Measurements from ENCODE around the gene FLRT1. TPM values are rescaled to one million over a fixed set of nuclear protein-coding genes. Genes with fewer than 3 reads are reported as not detected.

The FLRT1 gene
- total RNA-seq, 1 donor from 2014 or later = 0.57 TPM

DNA sequence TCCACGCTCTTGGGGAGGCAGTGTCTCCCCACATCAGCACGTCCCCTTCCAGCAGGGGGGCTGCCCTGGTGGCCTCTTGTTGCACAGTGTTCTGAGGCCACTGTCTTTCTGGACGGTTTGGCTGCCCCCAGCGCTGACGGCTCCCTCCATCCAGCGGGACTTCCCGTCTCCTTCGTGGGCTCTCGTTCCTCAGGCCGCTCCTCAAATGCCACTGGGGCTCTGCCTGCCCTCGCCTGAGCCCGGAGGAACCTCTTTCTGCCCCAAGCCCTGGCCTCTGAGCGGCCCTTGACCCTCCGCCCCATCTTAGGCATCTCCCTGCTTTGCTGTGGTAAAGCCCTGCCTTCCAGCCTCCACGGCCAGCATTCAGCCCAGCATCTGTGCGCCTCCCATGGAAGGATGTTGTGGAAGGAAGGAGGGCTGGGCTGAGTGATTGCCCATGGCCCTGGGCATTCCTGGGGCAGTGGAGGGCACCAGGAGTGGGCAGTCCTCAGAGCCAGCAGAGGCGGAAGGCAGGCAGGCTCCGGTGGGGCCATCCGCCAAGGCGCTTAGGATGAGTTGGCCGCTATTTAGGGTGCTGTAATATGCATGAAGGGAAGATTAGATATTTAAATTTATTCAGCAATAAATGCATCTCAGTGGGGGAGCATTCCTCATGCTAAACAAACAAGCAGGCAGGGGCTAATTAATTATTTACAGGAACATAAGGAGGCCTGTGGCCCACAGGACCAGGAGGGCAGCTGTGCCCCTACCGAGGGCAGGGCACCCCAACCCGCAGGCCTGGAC lies 31.7 kb upstream of the FLRT1 start:
- intact Hi-C loops (cut with DNase I) = no loop called here
- DNase-seq (ENCODE audit: missing footprints) (no peak), ATAC-seq (no peak)

DNA sequence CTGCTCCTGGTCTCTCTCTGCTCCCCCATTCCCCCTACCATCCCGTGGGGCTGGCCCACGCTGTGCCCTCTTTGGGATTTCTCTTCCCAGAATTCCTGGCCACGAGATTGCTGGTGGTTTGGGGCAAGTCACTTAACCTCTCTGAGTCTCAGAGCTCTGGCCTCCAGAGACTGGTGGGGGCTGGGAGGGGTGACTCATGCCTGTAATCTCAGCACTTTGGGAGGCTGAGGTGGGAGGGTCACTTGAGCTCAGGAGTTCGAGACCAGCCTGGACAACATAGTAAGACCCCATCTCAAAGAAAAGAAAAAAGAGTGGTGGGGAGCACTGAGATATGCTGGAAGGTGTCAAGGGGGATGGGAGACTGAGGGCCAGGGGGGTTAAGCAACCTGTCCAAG lies 31.1 kb upstream of the FLRT1 start:
- ATAC-seq (no peak), DNase-seq (ENCODE audit: missing footprints) (no peak)
- intact Hi-C loops (cut with DNase I) = no loop called here

DNA sequence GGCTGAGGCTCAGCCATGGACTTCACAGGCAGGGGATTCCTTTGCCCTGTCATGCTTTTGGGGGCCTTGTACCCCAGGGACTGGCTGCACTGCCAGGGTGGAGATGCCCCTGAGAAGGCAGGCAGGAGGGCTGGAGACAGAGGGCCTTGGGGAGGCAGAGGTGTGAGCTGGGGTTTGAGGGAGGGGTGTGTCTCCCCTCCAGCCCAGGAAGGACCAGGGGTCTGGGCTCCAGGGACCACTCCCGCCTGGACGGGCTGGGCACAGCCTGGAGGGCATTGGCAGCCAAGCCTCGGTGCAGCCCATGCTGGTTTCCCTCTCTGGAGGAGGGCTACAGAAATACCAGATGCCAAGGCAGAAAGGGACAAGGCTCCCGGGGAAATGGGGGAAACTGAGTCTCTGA lies 30.0 kb upstream of the FLRT1 start:
- intact Hi-C loops (cut with DNase I) = no loop called here
- no peak for ATAC-seq
- DNase-seq (ENCODE audit: missing footprints) = no peak

DNA sequence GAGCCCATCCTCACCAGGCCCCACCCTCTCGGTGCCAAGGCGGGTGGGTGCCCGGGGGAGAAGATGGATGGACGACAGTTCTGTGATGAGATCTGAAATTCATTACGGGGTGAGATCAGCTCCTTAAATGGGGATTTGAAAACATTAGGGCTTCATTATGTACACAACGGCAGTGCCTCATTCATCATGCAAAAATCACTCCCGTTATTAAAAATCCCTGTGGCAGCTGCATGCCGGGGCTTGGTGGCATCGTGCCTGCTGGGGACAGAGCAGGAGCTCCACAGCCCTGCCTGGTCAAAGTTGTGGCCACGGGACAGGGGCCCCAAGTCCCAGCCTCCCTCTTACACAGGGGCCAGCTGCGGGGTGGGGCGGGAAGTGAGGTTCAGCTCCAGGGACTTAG lies 29.3 kb upstream of the FLRT1 start:
- DNase-seq (ENCODE audit: missing footprints) = no peak
- no peak for ATAC-seq
- intact Hi-C loops (cut with DNase I) = no loop called here

DNA sequence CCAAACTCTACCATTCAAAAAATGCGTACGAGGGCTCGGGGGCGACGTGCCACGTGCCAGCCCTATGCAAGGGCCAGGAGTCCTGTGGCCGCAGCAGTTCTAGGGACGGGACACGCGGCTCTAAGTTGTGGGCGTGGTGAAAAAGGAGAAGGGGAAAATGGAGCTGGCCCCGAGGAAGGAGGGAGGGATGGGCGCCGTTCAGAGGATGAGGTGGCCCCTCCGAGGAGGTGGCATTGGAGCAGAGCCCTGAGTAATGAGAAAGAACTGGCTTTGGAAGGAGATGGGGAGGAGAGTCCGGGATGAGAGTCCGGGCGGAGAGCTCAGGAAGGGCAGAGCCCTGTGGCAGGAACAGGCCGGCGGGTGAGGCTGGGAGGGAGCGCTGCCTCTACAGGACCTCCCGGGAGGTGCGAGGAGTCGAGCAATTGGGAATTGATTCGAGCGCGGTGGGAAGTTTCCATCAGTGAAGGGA lies 28.5 kb upstream of the FLRT1 start:
- ATAC-seq (peak; percentile 39), DNase-seq (ENCODE audit: missing footprints) (no peak)
- intact Hi-C loops (cut with DNase I) = no loop called here

DNA sequence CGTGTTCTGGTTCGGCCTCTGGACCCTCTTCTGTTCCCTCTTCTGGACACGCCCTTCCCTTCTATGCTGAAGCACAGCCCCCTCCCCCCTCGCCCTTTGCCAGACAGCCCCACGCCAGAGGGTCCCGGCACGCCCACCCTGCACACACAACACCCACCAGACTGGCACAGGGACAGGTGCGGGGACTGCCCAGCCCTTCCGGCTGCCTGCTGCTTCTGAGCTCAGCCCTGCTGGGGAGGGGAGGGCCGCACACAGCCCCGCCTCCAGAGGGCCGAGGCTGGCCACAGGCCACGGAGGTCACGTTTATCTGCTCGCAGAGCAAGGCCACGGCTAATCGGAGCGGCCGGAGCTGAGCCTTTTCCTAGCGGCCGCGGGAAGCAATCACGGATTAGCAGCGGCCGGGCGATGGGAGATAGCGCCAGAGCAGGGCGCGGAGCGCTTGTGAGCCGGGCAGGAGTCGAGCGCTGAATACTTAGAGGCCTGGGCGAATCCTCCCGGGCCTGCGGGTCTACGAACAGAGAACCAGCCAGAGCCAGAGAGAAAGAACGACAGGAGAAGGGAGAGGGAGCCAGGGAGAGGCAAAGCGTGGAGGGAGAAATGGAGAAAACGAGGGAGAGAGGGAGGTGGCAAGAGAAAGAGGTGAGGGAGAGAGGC lies 28.0 kb upstream of the FLRT1 start:
- DNase-seq (ENCODE audit: missing footprints) (peak; percentile 91), ATAC-seq (peak; percentile 90)
- intact Hi-C loops (cut with DNase I) = no loop called here

DNA sequence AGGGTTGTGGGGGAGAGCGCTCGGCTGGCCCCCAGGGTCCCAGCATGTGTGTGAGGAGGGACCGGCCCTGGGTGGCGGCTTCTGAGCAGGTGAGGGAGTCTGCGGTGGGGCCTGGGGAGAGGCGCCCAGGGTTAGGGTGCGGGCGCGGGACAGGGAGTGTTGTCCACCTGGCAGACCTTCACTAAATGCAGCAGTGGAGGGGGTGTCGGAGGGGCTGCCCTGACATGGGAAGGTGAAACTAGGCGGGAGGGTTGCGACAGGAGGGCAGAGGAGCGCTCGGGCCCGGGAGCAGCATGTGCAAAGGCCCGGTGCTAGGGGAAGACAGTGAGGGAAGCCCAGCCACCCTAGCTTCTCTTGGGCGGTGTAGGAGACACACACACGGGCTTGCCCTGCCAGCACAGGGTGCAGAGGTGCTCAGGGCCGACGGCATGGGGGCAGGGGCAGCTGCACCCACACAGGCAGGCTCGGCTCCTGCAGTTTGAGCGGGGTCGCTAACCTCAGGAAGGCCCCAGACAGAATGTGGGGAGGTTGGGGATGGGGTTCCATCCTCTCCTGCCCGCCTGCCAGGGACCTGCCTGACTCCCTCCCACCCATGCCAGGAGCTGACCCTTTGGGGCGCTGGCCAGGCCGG lies 27.3 kb upstream of the FLRT1 start:
- intact Hi-C loops (cut with DNase I) = no loop called here
- DNase-seq (ENCODE audit: missing footprints) = no peak
- ATAC-seq = peak; percentile 2

DNA sequence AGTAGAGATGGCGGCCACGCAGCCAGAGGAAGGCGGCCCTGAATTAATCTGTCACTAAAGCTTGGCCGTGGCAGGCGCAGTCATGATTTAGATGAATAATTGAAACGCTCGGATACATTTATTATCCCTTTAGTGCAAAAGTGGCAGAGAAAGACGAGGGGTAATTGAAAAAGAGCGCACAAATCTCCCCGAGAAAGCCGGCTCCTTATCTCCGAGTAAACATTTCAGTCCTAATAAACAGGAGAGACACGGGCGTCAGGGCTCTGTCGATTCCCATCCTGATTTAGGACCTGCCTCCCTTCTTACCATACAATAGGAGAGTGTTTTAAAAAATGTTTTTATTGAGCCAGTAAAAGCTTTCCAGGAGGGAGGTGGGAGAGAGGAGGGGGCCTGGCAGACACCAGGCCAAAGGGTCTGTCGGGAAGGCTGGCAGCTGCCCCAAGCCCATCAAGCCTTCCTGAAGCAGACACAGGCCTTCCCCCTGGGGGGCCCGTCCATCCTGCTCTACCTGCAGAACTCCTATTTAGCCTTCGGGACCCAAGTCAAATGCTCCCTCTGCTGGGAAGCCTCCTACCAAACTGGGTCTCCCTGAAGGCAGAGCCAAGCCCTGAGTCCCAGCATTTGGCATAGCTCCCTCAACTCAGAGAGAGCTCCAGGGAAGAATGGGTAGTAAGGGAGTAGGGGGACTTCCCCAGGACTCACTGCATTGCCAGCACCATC lies 26.7 kb upstream of the FLRT1 start:
- ATAC-seq (no peak), DNase-seq (ENCODE audit: missing footprints) (no peak)
- intact Hi-C loops (cut with DNase I) = no loop called here

DNA sequence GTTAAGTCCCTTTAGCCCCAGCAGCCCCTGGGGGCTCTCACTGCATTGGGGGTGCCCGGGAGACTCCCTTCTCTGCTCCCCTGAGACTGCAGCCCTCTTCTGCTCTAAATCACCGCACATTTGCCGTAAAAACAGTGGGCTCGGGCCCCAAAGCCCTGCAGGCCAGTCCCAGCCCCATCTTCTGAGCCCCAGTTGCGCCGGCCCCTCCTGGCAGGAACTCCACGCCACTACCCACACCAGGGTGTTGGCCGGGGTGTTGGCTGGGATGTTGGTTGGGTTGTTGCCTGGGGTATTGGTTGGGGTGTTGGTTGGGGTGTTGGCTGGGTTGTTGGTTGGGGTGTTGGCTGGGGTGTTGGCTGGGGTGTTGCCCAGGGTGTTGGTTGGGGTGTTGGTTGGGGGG lies 26.0 kb upstream of the FLRT1 start:
- intact Hi-C loops (cut with DNase I) = no loop called here
- no peak for ATAC-seq
- DNase-seq (ENCODE audit: missing footprints) = no peak

DNA sequence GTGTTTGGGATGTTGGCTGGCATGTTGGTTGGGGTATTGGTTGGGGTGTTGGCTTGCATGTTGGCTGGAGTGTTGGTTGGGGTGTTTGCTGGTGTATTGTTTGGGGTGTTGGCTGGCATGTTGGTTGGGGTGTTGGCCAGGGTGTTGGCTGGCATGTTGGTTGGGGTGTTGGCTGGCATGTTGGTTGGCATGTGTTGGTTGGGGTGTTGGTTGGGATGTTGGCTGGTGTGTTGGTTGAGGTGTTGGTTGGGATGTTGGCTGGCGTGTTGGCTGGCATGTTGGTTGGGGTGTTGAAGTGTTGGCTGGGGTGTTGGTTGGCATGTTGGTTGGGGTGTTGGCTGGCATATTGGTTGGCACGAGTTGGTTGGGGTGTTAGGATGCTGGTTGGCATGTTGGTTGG lies 24.9 kb upstream of the FLRT1 start:
- intact Hi-C loops (cut with DNase I) = no loop called here
- ATAC-seq (no peak), DNase-seq (ENCODE audit: missing footprints) (no peak)

DNA sequence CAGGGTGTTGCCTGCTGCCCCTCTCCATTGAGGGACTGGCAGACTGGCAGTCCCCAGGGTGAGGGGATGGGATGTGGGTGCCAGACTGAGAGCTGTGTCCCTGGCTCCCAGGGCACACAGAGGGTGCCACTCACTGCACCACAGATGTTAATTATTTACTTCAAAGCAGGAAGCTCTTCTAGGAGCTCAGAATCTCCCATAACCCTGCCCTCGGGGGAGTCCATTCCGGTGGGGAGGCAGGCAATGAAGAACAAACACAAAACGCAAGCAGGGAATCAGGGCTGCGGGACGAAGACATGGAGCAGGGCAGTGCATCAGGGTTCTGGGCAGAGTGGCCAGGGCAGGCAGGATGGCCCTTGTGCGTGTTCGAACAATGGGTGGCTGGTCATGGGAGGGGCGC lies 24.4 kb upstream of the FLRT1 start:
- intact Hi-C loops (cut with DNase I) = no loop called here

DNA sequence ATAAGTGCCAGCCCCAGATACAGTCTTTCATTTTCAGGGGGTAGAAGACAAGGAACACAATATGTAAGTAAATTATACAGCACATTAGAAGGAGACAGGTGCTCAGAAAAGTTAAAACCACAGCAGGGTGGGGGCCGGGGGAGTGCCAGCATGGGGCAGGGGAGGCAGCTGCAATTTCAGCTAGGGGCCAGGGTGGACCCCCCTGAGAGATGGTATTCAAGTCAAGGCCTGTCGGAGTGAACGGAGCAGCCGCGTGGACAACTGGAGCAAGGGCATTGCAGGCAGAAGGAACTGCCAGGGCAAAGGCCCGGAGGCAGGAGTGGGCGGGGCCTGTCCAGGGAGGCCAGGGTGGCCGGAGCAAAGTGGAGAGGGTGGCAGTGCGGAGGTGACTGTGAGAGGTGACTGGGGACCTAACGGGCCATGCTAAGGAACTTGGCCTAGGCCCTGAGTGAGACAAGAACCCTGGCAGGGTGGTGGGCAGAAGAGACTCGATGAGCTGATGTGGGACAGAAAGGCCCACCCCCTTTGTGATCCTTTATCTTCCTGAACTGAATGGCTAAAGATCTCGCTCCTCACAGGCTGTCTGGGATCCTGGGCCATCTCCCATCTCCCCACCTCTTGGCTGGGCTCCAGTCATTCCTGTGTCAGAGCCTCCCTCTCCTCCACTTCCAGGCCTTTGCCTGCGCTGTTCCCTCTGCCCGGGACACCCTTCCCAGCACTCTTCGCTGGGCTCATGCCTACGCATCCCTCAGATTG lies 22.4 kb upstream of the FLRT1 start:
- ATAC-seq (no peak), DNase-seq (ENCODE audit: missing footprints) (no peak)
- intact Hi-C loops (cut with DNase I) = no loop called here

More for the DNA sequence above, 24.4 kb upstream of the FLRT1 start:
- ATAC-seq (no peak), DNase-seq (ENCODE audit: missing footprints) (no peak)

DNA sequence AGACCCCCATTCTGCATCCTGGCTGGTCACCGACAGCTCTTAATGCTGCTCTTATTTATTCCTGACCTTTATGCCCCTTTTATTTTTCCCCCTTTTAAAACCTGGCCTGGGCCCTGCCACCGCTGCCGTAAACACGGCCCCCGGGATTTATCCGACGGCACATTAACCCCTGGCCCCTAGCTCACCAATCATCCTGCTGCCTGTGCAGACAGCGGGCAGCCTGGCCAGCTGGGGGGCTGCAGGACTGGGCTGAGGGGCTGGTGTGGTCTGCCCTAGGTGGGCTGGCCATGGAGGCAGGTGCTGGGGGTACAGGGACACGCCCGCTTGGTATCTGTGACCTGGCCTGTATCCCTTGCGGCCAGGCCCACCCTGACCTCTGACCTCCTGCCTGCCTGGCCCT lies 21.4 kb upstream of the FLRT1 start:
- DNase-seq (ENCODE audit: missing footprints) = no peak
- intact Hi-C loops (cut with DNase I) = no loop called here
- ATAC-seq = no peak

DNA sequence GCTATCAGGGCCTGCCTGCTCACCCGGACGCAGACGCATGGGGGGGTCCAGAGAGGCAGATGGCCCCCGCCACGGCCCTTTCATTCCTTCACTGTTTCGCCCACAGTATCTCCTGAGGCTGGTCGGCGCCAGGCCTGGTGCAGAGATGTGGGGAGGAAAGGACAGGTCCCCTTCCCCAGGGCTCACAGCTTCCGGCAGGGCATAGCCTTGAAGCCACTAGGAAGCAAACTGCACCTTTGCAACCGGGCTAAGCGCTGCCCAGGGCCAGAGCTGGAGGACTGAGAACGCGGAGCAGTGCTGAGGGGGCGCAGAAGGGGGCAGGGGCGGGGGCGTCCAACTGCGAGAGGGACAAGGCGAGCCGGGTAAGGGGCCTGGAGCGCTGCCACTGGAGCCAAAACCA lies 20.2 kb upstream of the FLRT1 start:
- DNase-seq (ENCODE audit: missing footprints) (no peak), ATAC-seq (no peak)
- intact Hi-C loops (cut with DNase I) = no loop called here

DNA sequence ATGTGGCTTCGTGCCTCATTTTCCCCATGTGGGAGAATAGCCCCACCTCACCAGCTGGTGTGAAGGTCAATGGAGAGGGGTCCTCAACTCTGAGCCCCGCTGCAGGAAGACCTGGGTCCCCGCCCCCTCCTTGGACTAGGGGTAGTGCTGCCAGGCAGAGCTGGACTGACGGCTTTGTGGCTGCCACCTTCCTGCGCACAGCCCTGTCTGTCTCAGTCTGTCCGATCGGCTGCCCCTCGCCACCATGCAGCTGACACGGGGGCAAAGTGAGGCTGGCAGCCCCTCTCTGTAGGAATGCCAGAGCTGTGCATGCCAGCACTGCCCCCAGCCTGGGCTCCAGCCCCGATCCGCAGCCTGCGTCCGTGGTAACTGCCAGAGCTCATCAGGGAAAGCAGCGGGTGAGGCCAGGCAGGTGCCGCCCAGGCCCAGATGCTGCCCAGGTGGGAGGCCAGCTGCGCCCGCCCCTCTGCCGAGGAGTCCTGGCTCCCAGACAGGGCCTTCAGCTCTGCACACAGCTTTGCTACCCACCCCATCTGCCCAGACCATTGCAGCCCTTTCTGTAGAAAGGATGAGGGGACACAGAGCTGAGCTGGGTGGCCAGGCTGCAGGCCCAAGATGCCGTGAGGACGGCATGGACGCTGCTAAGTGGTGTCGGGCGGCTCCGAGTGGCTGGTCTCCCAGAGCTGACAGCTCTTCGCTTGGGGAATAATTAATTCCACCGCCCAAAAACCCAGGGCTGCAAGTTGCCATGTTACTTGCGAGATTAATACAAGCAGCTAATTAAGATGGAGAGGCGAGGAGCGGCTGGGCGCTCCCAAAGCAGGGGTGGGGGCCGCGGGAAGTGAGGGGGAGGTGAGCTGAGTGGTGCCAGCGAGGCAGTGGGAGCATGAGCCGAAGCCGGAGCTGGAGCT lies 19.5 kb upstream of the FLRT1 start:
- intact Hi-C loops (cut with DNase I) = no loop called here
- DNase-seq (ENCODE audit: missing footprints) = no peak
- no peak for ATAC-seq

DNA sequence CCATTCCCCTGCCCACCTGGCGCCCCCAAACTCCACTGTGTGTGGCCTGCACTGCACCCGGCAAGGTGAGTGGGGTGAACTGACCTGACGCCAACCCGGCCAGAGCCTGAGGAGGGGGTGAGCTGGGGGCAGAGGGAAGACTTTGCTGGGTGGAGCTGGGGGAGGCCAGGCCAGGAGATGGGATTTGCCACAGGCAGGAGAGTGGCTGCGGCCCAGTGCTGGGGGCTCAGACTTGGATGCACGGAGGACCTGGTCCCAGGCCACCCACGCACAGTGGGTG lies 17.8 kb upstream of the FLRT1 start:
- ATAC-seq (no peak), DNase-seq (ENCODE audit: missing footprints) (no peak)
- intact Hi-C loops (cut with DNase I) = no loop called here

DNA sequence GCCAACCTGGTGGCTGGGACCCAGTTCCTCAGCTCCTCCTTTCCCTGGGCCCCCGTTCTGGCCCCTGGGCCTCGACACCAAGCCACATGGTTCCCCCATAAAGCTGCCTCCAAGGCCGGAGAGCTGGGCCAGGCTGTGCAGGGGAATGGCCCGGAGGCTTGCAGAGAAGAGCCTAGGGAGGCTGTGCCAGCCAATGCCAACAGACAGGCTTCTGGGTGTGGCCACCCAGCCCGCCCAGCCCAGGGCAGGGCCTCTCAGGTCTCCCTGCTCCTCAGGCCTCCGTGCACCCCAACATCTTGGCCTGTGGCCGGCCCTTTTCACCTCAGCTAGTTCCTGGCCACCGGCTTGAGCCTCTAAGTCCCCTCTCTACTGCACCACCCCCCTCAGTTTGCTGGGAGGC lies 17.4 kb upstream of the FLRT1 start:
- intact Hi-C loops (cut with DNase I) = no loop called here
- DNase-seq (ENCODE audit: missing footprints) = no peak
- ATAC-seq = no peak

Data from Right ventricle myocardium inferior (tissue), 1 donor.